ENCODE results near the gene KRTAP3-3. TPM values are rescaled to one million over a fixed set of nuclear protein-coding genes. Genes with fewer than 3 reads are reported as not detected.

Gene KRTAP3-3
- total RNA-seq, 1 donor from 2014 or later, result not detected

Other genes with a start within 250 kb of the KRTAP3-3 start
- gene KRT25, start 238.8 kb downstream of the KRTAP3-3 start, total RNA-seq, result not detected
- gene KRT26, start 222.0 kb downstream of the KRTAP3-3 start, total RNA-seq, result not detected
- 1.2 TPM for gene KRT27, start 211.6 kb downstream of the KRTAP3-3 start, total RNA-seq
- not detected for gene KRT28, start 194.2 kb downstream of the KRTAP3-3 start, total RNA-seq
- 34.1 TPM for gene KRT10, start 171.6 kb downstream of the KRTAP3-3 start, total RNA-seq
- not detected for gene KRT12, start 126.9 kb downstream of the KRTAP3-3 start, total RNA-seq
- not detected for gene KRT20, start 108.9 kb downstream of the KRTAP3-3 start, total RNA-seq
- 0.53 TPM for gene KRT23, start 56.5 kb downstream of the KRTAP3-3 start, total RNA-seq
- not detected for gene KRT39, start 27.2 kb downstream of the KRTAP3-3 start, total RNA-seq
- not detected for gene KRT40, start 9.8 kb downstream of the KRTAP3-3 start, total RNA-seq
- gene KRTAP3-2, start 5.7 kb upstream of the KRTAP3-3 start, total RNA-seq, result not detected
- not detected for gene KRTAP3-1, start 15.0 kb upstream of the KRTAP3-3 start, total RNA-seq
- gene KRTAP1-5, start 33.0 kb upstream of the KRTAP3-3 start, total RNA-seq, result not detected
- gene KRTAP1-4, start 36.0 kb upstream of the KRTAP3-3 start, total RNA-seq, result not detected
- gene KRTAP1-3, start 40.7 kb upstream of the KRTAP3-3 start, total RNA-seq, result not detected
- gene KRTAP1-1, start 47.3 kb upstream of the KRTAP3-3 start, total RNA-seq, result not detected
- not detected for gene KRTAP2-1, start 53.2 kb upstream of the KRTAP3-3 start, total RNA-seq
- not detected for gene KRTAP2-2, start 61.1 kb upstream of the KRTAP3-3 start, total RNA-seq
- gene KRTAP2-3, start 66.0 kb upstream of the KRTAP3-3 start, total RNA-seq, result not detected
- gene KRTAP2-4, start 71.7 kb upstream of the KRTAP3-3 start, total RNA-seq, result not detected
- not detected for gene KRTAP4-7, start 90.0 kb upstream of the KRTAP3-3 start, total RNA-seq
- not detected for gene KRTAP4-8, start 104.0 kb upstream of the KRTAP3-3 start, total RNA-seq
- not detected for gene KRTAP4-16, start 108.0 kb upstream of the KRTAP3-3 start, total RNA-seq
- gene KRTAP4-9, start 111.2 kb upstream of the KRTAP3-3 start, total RNA-seq, result not detected
- not detected for gene KRTAP4-11, start 124.2 kb upstream of the KRTAP3-3 start, total RNA-seq
- gene KRTAP4-12, start 130.0 kb upstream of the KRTAP3-3 start, total RNA-seq, result not detected
- gene KRTAP4-6, start 146.4 kb upstream of the KRTAP3-3 start, total RNA-seq, result not detected
- not detected for gene KRTAP4-5, start 155.7 kb upstream of the KRTAP3-3 start, total RNA-seq
- not detected for gene KRTAP4-4, start 166.6 kb upstream of the KRTAP3-3 start, total RNA-seq
- not detected for gene KRTAP4-3, start 174.1 kb upstream of the KRTAP3-3 start, total RNA-seq
- gene KRTAP4-2, start 184.1 kb upstream of the KRTAP3-3 start, total RNA-seq, result not detected
- not detected for gene KRTAP4-1, start 190.7 kb upstream of the KRTAP3-3 start, total RNA-seq
- not detected for gene KRTAP9-1, start 195.7 kb upstream of the KRTAP3-3 start, total RNA-seq
- gene KRTAP9-2, start 232.5 kb upstream of the KRTAP3-3 start, total RNA-seq, result not detected
- not detected for gene KRTAP9-3, start 238.3 kb upstream of the KRTAP3-3 start, total RNA-seq
- not detected for gene KRTAP9-8, start 243.8 kb upstream of the KRTAP3-3 start, total RNA-seq